Measurements from ENCODE around the gene THOC7. TPM values are rescaled to one million over a fixed set of nuclear protein-coding genes. Genes with fewer than 3 reads are reported as not detected.
A peak's percentile ranks its signal among the peaks of the same experiment; 100 is the strongest.

Gene THOC7
- total RNA-seq, 1 donor from 2014 or later, result 61.6 TPM

GRCh38 chr3:63864965-63865327 is 1.3 kb upstream of the THOC7 start:
- H3K4me2 ChIP-seq (ENCODE audit: low read length), result peak overlapping the region; percentile 94
- peak overlapping the region; percentile 62 for H2AFZ ChIP-seq (ENCODE audit: low read depth, low read length)
- H3K4me1 ChIP-seq (ENCODE audit: insufficient read depth, low read length), result peaks cover 7% of the 10 kb centered on the region
- no peak for TF ChIP-seq EZH2 (IDR thresholded peaks at IDR 0.05; ENCODE audit: insufficient read depth, low read length)
- peak overlapping the region; percentile 78 for H3K4me3 ChIP-seq (ENCODE audit: insufficient read depth, low read depth, low read length)
- peak overlapping the region; percentile 72 for H3K27ac ChIP-seq (ENCODE audit: low read depth, low read length)
- Mint-ChIP-seq H3K27ac (ENCODE audit: unreplicated experiment) (peak overlapping the region; percentile 50), H3K9me3 (ENCODE audit: unreplicated experiment) (no peaks in the 10 kb centered on the region), H3K36me3 (ENCODE audit: low read depth, unreplicated experiment) (peaks cover 3% of the 10 kb centered on the region), H3K4me1 (ENCODE audit: low read depth, unreplicated experiment) (peaks cover 23% of the 10 kb centered on the region), H3K4me3 (ENCODE audit: unreplicated experiment) (peak overlapping the region; percentile 94), H3K27me3 (ENCODE audit: low read depth, unreplicated experiment) (no peaks in the 10 kb centered on the region)
- no peaks in the 10 kb centered on the region for H3K36me3 ChIP-seq (ENCODE audit: insufficient read depth, low read length)
- DNase-seq (ENCODE audit: low read depth) (no peak), FAIRE-seq (no peak)
- no peaks in the 10 kb centered on the region for H3K27me3 ChIP-seq (ENCODE audit: insufficient read depth, low read length)
- peak overlapping the region; percentile 88 for H3K9ac ChIP-seq (ENCODE audit: low read length)
- H3K9me3 ChIP-seq (ENCODE audit: insufficient read depth, low read depth, low read length), result no peaks in the 10 kb centered on the region
- peaks cover 14% of the 10 kb centered on the region for H4K20me1 ChIP-seq (ENCODE audit: insufficient read depth, low read length)
- peaks cover 87% of the 10 kb centered on the region for H3K79me2 ChIP-seq (ENCODE audit: insufficient read depth, low read length)

DNA sequence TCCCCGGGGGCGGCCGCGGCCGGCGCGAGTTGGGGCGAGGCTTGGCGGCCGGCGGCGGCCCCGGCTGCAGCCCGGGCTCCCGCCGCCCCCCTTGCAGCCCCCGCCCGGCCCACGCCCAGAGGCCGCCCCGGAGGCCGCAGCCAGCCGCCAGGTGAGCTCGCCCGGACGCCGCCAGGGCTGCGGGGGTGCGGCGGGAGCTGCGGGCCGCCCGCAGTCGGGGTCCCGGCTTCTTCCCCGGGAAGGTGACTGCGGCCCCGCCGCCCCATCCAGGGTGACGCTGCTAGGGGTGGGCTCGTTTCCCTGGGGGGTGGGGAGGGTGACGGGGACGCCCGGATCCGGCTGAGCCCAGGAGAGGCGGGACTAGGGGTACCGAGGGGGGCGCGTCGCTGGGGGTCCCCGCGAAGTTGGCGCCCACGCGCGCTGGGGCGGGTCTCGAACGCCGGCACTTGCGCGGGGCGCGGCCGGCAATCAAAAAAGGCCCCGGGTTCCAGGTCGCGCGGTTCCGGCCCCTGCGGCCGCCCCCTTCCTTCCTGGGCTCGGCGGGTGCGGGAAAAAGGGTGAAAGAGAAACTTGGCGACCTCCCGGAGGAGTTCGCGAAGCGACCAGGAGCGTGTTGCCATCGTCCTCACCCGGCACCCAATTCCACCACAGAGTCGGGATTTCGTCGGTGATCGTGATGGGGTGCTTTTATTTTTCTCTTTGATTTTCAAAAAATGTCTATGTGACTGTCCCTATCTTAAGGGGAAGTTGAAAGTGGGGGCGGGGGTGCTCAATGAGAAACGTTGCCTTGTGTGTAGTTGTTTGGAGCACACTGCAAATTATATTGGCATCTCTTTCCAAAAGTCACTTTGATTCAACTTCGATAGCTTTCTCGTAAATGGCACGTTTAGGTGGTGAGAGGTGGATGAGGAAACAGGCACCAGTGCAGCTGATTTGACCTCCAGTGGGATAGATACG is 681 bp upstream of the THOC7 start:
- Mint-ChIP-seq H3K4me3 (ENCODE audit: unreplicated experiment) (peak overlapping the region; percentile 94), H3K4me1 (ENCODE audit: low read depth, unreplicated experiment) (peaks cover 23% of the 10 kb centered on the region), H3K27ac (ENCODE audit: unreplicated experiment) (peak overlapping the region; percentile 50), H3K9me3 (ENCODE audit: unreplicated experiment) (no peaks in the 10 kb centered on the region), H3K27me3 (ENCODE audit: low read depth, unreplicated experiment) (no peaks in the 10 kb centered on the region), H3K36me3 (ENCODE audit: low read depth, unreplicated experiment) (peaks cover 3% of the 10 kb centered on the region)
- H4K20me1 ChIP-seq (ENCODE audit: insufficient read depth, low read length), result peaks cover 8% of the 10 kb centered on the region
- peak overlapping the region; percentile 88 for H3K9ac ChIP-seq (ENCODE audit: low read length)
- no peaks in the 10 kb centered on the region for H3K36me3 ChIP-seq (ENCODE audit: insufficient read depth, low read length)
- peak overlapping the region; percentile 62 for H2AFZ ChIP-seq (ENCODE audit: low read depth, low read length)
- DNase-seq (ENCODE audit: low read depth), result no peak
- H3K4me1 ChIP-seq (ENCODE audit: insufficient read depth, low read length), result peaks cover 7% of the 10 kb centered on the region
- H3K27ac ChIP-seq (ENCODE audit: low read depth, low read length), result peak overlapping the region; percentile 72
- H3K27me3 ChIP-seq (ENCODE audit: insufficient read depth, low read length), result no peaks in the 10 kb centered on the region
- peaks cover 84% of the 10 kb centered on the region for H3K79me2 ChIP-seq (ENCODE audit: insufficient read depth, low read length)
- H3K9me3 ChIP-seq (ENCODE audit: insufficient read depth, low read depth, low read length), result no peaks in the 10 kb centered on the region
- peak overlapping the region; percentile 94 for H3K4me2 ChIP-seq (ENCODE audit: low read length)
- FAIRE-seq, result no peak
- peak overlapping the region; percentile 78 for H3K4me3 ChIP-seq (ENCODE audit: insufficient read depth, low read depth, low read length)
- TF ChIP-seq EZH2 (IDR thresholded peaks at IDR 0.05; ENCODE audit: insufficient read depth, low read length), result no peak
- TF ChIP-seq, protein P1, sequence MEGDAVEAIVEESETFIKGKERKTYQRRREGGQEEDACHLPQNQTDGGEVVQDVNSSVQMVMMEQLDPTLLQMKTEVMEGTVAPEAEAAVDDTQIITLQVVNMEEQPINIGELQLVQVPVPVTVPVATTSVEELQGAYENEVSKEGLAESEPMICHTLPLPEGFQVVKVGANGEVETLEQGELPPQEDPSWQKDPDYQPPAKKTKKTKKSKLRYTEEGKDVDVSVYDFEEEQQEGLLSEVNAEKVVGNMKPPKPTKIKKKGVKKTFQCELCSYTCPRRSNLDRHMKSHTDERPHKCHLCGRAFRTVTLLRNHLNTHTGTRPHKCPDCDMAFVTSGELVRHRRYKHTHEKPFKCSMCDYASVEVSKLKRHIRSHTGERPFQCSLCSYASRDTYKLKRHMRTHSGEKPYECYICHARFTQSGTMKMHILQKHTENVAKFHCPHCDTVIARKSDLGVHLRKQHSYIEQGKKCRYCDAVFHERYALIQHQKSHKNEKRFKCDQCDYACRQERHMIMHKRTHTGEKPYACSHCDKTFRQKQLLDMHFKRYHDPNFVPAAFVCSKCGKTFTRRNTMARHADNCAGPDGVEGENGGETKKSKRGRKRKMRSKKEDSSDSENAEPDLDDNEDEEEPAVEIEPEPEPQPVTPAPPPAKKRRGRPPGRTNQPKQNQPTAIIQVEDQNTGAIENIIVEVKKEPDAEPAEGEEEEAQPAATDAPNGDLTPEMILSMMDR (IDR thresholded peaks at IDR 0.05; ENCODE audit: insufficient read depth, low read depth, low read length), result no peak

DNA sequence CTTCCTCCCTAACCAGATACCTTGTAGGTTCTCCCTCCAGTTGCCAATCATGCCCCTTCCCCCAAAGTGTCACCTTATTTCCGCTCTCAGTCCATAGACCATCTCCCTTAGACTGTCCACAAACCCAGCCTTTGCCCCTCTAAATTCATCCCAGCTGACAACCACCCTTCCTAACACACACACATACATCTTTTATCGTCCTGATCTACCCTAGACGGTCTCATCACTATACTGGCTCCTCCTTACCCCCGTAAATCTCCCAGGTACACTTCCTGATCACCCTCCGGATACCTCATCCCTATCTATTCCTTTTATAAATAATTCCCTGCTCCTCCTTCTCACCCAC is 828 bp downstream of the THOC7 start:
- peaks cover 7% of the 10 kb centered on the region for H3K4me1 ChIP-seq (ENCODE audit: insufficient read depth, low read length)
- H3K4me3 ChIP-seq (ENCODE audit: insufficient read depth, low read depth, low read length), result peak overlapping the region; percentile 80
- H3K4me3 Mint-ChIP-seq (ENCODE audit: unreplicated experiment), result peak overlapping the region; percentile 89
- FAIRE-seq (no peak), DNase-seq (ENCODE audit: low read depth) (no peak)
- no peaks in the 10 kb centered on the region for H3K9me3 Mint-ChIP-seq (ENCODE audit: unreplicated experiment)
- H3K9ac ChIP-seq (ENCODE audit: low read length), result peak overlapping the region; percentile 96
- H3K79me2 ChIP-seq (ENCODE audit: insufficient read depth, low read length), result peaks cover 79% of the 10 kb centered on the region
- H3K27me3 Mint-ChIP-seq (ENCODE audit: low read depth, unreplicated experiment), result no peaks in the 10 kb centered on the region
- peak overlapping the region; percentile 90 for H3K27ac ChIP-seq (ENCODE audit: low read depth, low read length)
- H3K9me3 ChIP-seq (ENCODE audit: insufficient read depth, low read depth, low read length), result no peaks in the 10 kb centered on the region
- peak overlapping the region; percentile 95 for H2AFZ ChIP-seq (ENCODE audit: low read depth, low read length)
- peaks cover 14% of the 10 kb centered on the region for H4K20me1 ChIP-seq (ENCODE audit: insufficient read depth, low read length)
- no peaks in the 10 kb centered on the region for H3K36me3 ChIP-seq (ENCODE audit: insufficient read depth, low read length)
- peak overlapping the region; percentile 89 for H3K4me2 ChIP-seq (ENCODE audit: low read length)
- peak overlapping the region; percentile 93 for H3K27ac Mint-ChIP-seq (ENCODE audit: unreplicated experiment)
- H3K36me3 Mint-ChIP-seq (ENCODE audit: low read depth, unreplicated experiment), result no peaks in the 10 kb centered on the region
- peaks cover 23% of the 10 kb centered on the region for H3K4me1 Mint-ChIP-seq (ENCODE audit: low read depth, unreplicated experiment)
- no peak for TF ChIP-seq EZH2 (IDR thresholded peaks at IDR 0.05; ENCODE audit: insufficient read depth, low read length)
- no peaks in the 10 kb centered on the region for H3K27me3 ChIP-seq (ENCODE audit: insufficient read depth, low read length)

All from astrocyte (in vitro differentiated cells and primary cell).